Activated naive CD4-positive, alpha-beta T cell treated with anti-CD3 and anti-CD28 coated beads, Interleukin-2, amount 10 ng/mL, durations not matched to agents 5 hours and 36 hours (primary cell): ENCODE measurements around the gene PCDHGA10. TPM values are rescaled to one million over a fixed set of nuclear protein-coding genes. Genes with fewer than 3 reads are reported as not detected.

Experiments used
- total RNA-seq, 2 experiments: library from RNA; stranded (reverse); gene quantifications; one replicate each; pipeline ENCODE4 v1.2.3, GENCODE V29; 2021

The PCDHGA10 gene
- total RNA-seq, 2 experiments from 2014 or later: 0.05 TPM

Other genes starting within 250 kb of the PCDHGA10 start
- not detected for gene PCDHB7, start 240.3 kb upstream of the PCDHGA10 start, total RNA-seq
- not detected for gene PCDHB8, start 235.2 kb upstream of the PCDHGA10 start, total RNA-seq
- gene PCDHB16, start 230.6 kb upstream of the PCDHGA10 start, total RNA-seq: not detected
- not detected for gene PCDHB9, start 225.8 kb upstream of the PCDHGA10 start, total RNA-seq
- not detected for gene PCDHB10, start 220.6 kb upstream of the PCDHGA10 start, total RNA-seq
- gene PCDHB11, start 213.4 kb upstream of the PCDHGA10 start, total RNA-seq: not detected
- not detected for gene PCDHB12, start 204.3 kb upstream of the PCDHGA10 start, total RNA-seq
- gene PCDHB13, start 199.1 kb upstream of the PCDHGA10 start, total RNA-seq: not detected
- gene PCDHB14, start 189.6 kb upstream of the PCDHGA10 start, total RNA-seq: not detected
- not detected for gene PCDHB15, start 167.6 kb upstream of the PCDHGA10 start, total RNA-seq
- 1 to 10 TPM in 1 of 2 experiments, under 1 TPM in 1; 0.45 to 1.1 TPM for gene SLC25A2, start 108.9 kb upstream of the PCDHGA10 start, total RNA-seq
- gene TAF7, start 92.2 kb upstream of the PCDHGA10 start, total RNA-seq: 10 to 100 TPM; 73.2 to 73.7 TPM
- not detected for gene PCDHGA1, start 82.5 kb upstream of the PCDHGA10 start, total RNA-seq
- gene PCDHGA2, start 74.2 kb upstream of the PCDHGA10 start, total RNA-seq: not detected
- gene PCDHGA3, start 69.2 kb upstream of the PCDHGA10 start, total RNA-seq: not detected
- gene PCDHGB1, start 62.9 kb upstream of the PCDHGA10 start, total RNA-seq: not detected
- gene PCDHGA4, start 58.0 kb upstream of the PCDHGA10 start, total RNA-seq: under 1 TPM; 0.10 to 0.14 TPM
- under 1 TPM in 1 of 2 experiments, not detected in 1; 0.12 TPM for gene PCDHGB2, start 53.0 kb upstream of the PCDHGA10 start, total RNA-seq
- gene PCDHGA5, start 48.8 kb upstream of the PCDHGA10 start, total RNA-seq: not detected
- gene PCDHGB3, start 42.7 kb upstream of the PCDHGA10 start, total RNA-seq: under 1 TPM; 0.10 to 0.14 TPM
- gene PCDHGA6, start 39.1 kb upstream of the PCDHGA10 start, total RNA-seq: under 1 TPM; 0.10 to 0.12 TPM
- gene PCDHGA7, start 30.2 kb upstream of the PCDHGA10 start, total RNA-seq: not detected
- not detected for gene PCDHGB4, start 25.3 kb upstream of the PCDHGA10 start, total RNA-seq
- gene PCDHGA8, start 20.4 kb upstream of the PCDHGA10 start, total RNA-seq: under 1 TPM in 1 of 2 experiments, not detected in 1; 0.05 TPM
- gene PCDHGB5, start 15.0 kb upstream of the PCDHGA10 start, total RNA-seq: under 1 TPM in 1 of 2 experiments, not detected in 1; 0.08 TPM
- gene PCDHGA9, start 10.2 kb upstream of the PCDHGA10 start, total RNA-seq: under 1 TPM in 1 of 2 experiments, not detected in 1; 0.08 TPM
- gene PCDHGB6, start 5.0 kb upstream of the PCDHGA10 start, total RNA-seq: under 1 TPM in 1 of 2 experiments, not detected in 1; 0.05 TPM
- gene PCDHGB7, start 4.7 kb downstream of the PCDHGA10 start, total RNA-seq: under 1 TPM in 1 of 2 experiments, not detected in 1; 0.08 TPM
- under 1 TPM in 1 of 2 experiments, not detected in 1; 0.05 TPM for gene PCDHGA11, start 8.1 kb downstream of the PCDHGA10 start, total RNA-seq
- gene PCDHGA12, start 17.5 kb downstream of the PCDHGA10 start, total RNA-seq: not detected
- not detected for gene PCDHGC3, start 63.0 kb downstream of the PCDHGA10 start, total RNA-seq
- gene PCDHGC4, start 72.0 kb downstream of the PCDHGA10 start, total RNA-seq: not detected
- gene PCDHGC5, start 76.1 kb downstream of the PCDHGA10 start, total RNA-seq: not detected
- gene DIAPH1, start 206.0 kb downstream of the PCDHGA10 start, total RNA-seq: 100 to 1,000 TPM; 245 to 254 TPM
- 10 to 100 TPM; 67.0 to 69.4 TPM for gene HDAC3, start 223.9 kb downstream of the PCDHGA10 start, total RNA-seq
- 10 to 100 TPM; 22.9 to 25.3 TPM for gene RELL2, start 224.0 kb downstream of the PCDHGA10 start, total RNA-seq
- 10 to 100 TPM; 61.7 to 64.8 TPM for gene FCHSD1, start 238.4 kb downstream of the PCDHGA10 start, total RNA-seq